SK-N-SH (cell line): ENCODE results near the gene FAM222B. TPM values are rescaled to one million over a fixed set of nuclear protein-coding genes. Genes with fewer than 3 reads are reported as not detected.
"Not testable (repeated sequence)": the region's sequence is repeated elsewhere in the genome, so short reads cannot be mapped to it uniquely, and the experiment has no call there.

Experiments
- CTCF ChIA-PET: fragments of 300-600, 350-600 bp; formaldehyde crosslinking; extraction: SDS; loops from one replicate; lab custom pipeline; 2021; lab: Yijun Ruan, JAX
- POLR2A ChIA-PET: fragments of 350-600 bp; sonication (Branson Sonifier 250); formaldehyde crosslinking; extraction: SDS; loops from one replicate; lab custom pipeline; 2020; ENCODE audit warnings: antibody characterized with exemption, inconsistent platforms; lab: Yijun Ruan, JAX
- DNase-seq: peaks from one replicate; pipeline ENCODE4 v3.0.0; 2012
- H2AFZ ChIP-seq: fragments of 200-600 bp; sonication (generic); 2 replicates; pipeline ENCODE4 v1.8.1; 2016; ENCODE audit warnings: antibody characterized with exemption, mild to moderate bottlenecking, low read depth
- H3F3A ChIP-seq: fragments of 200-600 bp; sonication (generic); replicated peaks from 2 replicates; pipeline ENCODE3; 2016; ENCODE audit warnings: antibody characterized with exemption, mild to moderate bottlenecking; ENCODE audit not compliant: insufficient read depth
- H3K27ac ChIP-seq, 2 experiments: fragments of 200-500 bp in 1 of 2; fragments of 200-600 bp in 1 of 2; sonication (Bioruptor generic) in 1 of 2; sonication (generic), shearing (Covaris generic) in 1 of 2; 2 replicates each; pipeline versions ENCODE4 v1.5.1 to v1.6.1; 2014 to 2016; ENCODE audit warnings: low read depth in 2 of 2, inconsistent platforms in 1 of 2, low read length in 1 of 2, mild to moderate bottlenecking in 1 of 2, mixed read lengths in 1 of 2
- H3K27me3 ChIP-seq: fragments of 200-600 bp; sonication (generic), shearing (Covaris generic); 2 replicates; pipeline ENCODE4 v1.6.1; 2016; ENCODE audit warnings: mixed run types; ENCODE audit not compliant: insufficient read depth
- H3K36me3 ChIP-seq, 2 experiments: fragments of 200-500 bp in 1 of 2; fragments of 200-600 bp in 1 of 2; sonication (Bioruptor generic) in 1 of 2; sonication (generic) in 1 of 2; replicated peaks in 1 of 2; 2 replicates each; pipeline versions ENCODE3 to v1.5.1; 2014 to 2016; ENCODE audit warnings: low read length in 1 of 2, mild to moderate bottlenecking in 1 of 2; ENCODE audit not compliant: insufficient read depth in 2 of 2, control insufficient read depth in 1 of 2
- H3K4me1 ChIP-seq, 2 experiments: fragments of 200-500 bp in 1 of 2; fragments of 200-600 bp in 1 of 2; sonication (Bioruptor generic) in 1 of 2; sonication (generic), shearing (Covaris generic) in 1 of 2; 2 replicates each; pipeline versions ENCODE4 v1.5.1 to v1.6.1; 2014 to 2016; ENCODE audit warnings: low read depth in 1 of 2, low read length in 1 of 2, mixed run types in 1 of 2; ENCODE audit not compliant: insufficient read depth in 2 of 2, control insufficient read depth in 1 of 2
- H3K4me2 ChIP-seq: fragments of 200-600 bp; sonication (generic), shearing (Covaris generic); 2 replicates; pipeline ENCODE4 v1.6.1; 2017; ENCODE audit warnings: mixed run types
- H3K4me3 ChIP-seq, 2 experiments: fragments of 200-500 bp in 1 of 2; fragments of 200-600 bp in 1 of 2; sonication (Bioruptor generic) in 1 of 2; sonication (generic), shearing (Covaris generic) in 1 of 2; 2 replicates each; pipeline versions ENCODE4 v1.5.1 to v1.8.1; 2014 to 2016; ENCODE audit warnings: low read depth in 2 of 2, inconsistent platforms in 1 of 2, low read length in 1 of 2, mild to moderate bottlenecking in 1 of 2, mixed read lengths in 1 of 2, moderate library complexity in 1 of 2
- H3K79me2 ChIP-seq: fragments of 200-600 bp; sonication (generic); 2 replicates; pipeline ENCODE4 v1.8.1; 2017; ENCODE audit warnings: mild to moderate bottlenecking; ENCODE audit not compliant: insufficient read depth
- H3K9ac ChIP-seq: fragments of 200-600 bp; sonication (generic); 2 replicates; pipeline ENCODE4 v1.6.1; 2017; ENCODE audit warnings: mixed run types
- H3K9me2 ChIP-seq: fragments of 200-600 bp; sonication (generic); 2 replicates; pipeline ENCODE4 v1.6.1; 2017; ENCODE audit warnings: mixed run types
- H3K9me3 ChIP-seq: fragments of 200-600 bp; sonication (generic); 2 replicates; pipeline ENCODE4 v1.6.1; 2017; ENCODE audit warnings: mixed run types, mild to moderate bottlenecking, moderate library complexity
- H4K20me1 ChIP-seq: fragments of 200-600 bp; sonication (generic); 2 replicates; pipeline ENCODE4 v1.6.1; 2017; ENCODE audit warnings: mild to moderate bottlenecking, mixed run types; ENCODE audit not compliant: insufficient read depth
- FOXM1 ChIP-seq: IDR thresholded peaks from 2 replicates; pipeline ENCODE4 v1.4.0; 2012; ENCODE audit warnings: low read depth, mild to moderate bottlenecking
- MXI1 ChIP-seq: IDR thresholded peaks from 2 replicates; pipeline ENCODE4 v1.6.1; 2012; ENCODE audit warnings: mild to moderate bottlenecking, low read depth, low read length, improper control_type of control experiment
- RCOR1 ChIP-seq: fragments of 150-350 bp; IDR thresholded peaks from 2 replicates; pipeline ENCODE4 v1.6.1; 2017; ENCODE audit warnings: antibody characterized with exemption, low read length
- RFX5 ChIP-seq: IDR thresholded peaks from 2 replicates; pipeline ENCODE4 v1.6.1; 2012; ENCODE audit warnings: mild to moderate bottlenecking, improper control_type of control experiment, low read length
- WGBS: methylation state at CpG from one replicate; pipeline ENCODE4 v1.1.6; 2017; ENCODE audit warnings: low lambda C conversion rate; 5-methylcytosine and 5-hydroxymethylcytosine counted together
- polyA plus RNA-seq, 3 experiments: library from polyadenylated mRNA; depleted of rRNA; stranded (reverse); fragments of >200 nt; gene quantifications; 2 replicates each; pipeline ENCODE4 v1.2.3, GENCODE V29; 2012
- TF ChIP-seq, protein P1 (sequence below): IDR thresholded peaks from 2 replicates; pipeline ENCODE4 v1.6.1; 2012; ENCODE audit warnings: mild to moderate bottlenecking, low read depth, low read length, moderate library complexity
- TF ChIP-seq, protein P2 (sequence below): IDR thresholded peaks from 2 replicates; pipeline ENCODE4; 2012
- TF ChIP-seq, protein P3 (sequence below): IDR thresholded peaks from 2 replicates; pipeline ENCODE4 v1.4.0; 2012; ENCODE audit warnings: low read depth, borderline replicate concordance

FAM222B gene
- polyA plus RNA-seq, 1 of the 3 experiments (the other 2 are of a cell fraction), result 9.0 TPM

DNA sequence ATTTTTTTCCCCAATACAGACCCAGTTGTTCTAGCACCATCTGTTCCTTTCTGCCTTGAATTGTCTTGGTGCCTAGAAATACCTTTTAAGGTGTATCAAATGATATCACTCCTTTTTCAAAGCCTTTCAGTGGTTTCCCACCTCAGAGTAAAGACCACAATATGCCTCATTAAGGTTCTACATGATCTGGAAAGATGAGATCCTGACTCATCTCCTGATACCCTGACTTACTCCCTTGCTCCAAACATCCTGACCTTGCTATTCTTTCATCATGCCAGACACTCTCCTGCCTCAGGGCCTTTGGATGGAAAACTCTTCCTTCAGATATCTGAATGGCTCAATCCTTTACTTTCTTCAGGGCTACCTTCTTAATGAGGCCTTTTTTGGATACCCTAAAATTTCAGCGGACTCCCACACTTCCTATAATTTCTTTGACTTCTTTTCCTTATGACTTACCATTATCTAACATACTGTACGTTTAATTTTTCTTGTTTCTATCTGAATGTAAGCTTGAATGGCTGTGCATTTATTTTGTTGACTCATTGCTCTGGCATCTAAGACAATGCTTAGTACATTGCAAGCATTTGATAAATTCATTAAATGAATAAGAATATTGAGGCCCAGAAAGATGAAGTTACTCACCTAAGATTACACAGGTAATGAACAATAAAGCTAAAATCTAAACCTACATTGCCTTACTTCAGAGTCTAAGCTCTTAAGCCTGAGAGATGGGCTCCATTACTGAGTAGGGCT is 35.7 kb upstream of the FAM222B start (continued):
- TF ChIP-seq, protein P1, sequence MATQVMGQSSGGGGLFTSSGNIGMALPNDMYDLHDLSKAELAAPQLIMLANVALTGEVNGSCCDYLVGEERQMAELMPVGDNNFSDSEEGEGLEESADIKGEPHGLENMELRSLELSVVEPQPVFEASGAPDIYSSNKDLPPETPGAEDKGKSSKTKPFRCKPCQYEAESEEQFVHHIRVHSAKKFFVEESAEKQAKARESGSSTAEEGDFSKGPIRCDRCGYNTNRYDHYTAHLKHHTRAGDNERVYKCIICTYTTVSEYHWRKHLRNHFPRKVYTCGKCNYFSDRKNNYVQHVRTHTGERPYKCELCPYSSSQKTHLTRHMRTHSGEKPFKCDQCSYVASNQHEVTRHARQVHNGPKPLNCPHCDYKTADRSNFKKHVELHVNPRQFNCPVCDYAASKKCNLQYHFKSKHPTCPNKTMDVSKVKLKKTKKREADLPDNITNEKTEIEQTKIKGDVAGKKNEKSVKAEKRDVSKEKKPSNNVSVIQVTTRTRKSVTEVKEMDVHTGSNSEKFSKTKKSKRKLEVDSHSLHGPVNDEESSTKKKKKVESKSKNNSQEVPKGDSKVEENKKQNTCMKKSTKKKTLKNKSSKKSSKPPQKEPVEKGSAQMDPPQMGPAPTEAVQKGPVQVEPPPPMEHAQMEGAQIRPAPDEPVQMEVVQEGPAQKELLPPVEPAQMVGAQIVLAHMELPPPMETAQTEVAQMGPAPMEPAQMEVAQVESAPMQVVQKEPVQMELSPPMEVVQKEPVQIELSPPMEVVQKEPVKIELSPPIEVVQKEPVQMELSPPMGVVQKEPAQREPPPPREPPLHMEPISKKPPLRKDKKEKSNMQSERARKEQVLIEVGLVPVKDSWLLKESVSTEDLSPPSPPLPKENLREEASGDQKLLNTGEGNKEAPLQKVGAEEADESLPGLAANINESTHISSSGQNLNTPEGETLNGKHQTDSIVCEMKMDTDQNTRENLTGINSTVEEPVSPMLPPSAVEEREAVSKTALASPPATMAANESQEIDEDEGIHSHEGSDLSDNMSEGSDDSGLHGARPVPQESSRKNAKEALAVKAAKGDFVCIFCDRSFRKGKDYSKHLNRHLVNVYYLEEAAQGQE, result no peak
- TF ChIP-seq FOXM1 (no peak), RCOR1 (no peak), MXI1 (no peak), RFX5 (no peak)
- TF ChIP-seq, protein P2, sequence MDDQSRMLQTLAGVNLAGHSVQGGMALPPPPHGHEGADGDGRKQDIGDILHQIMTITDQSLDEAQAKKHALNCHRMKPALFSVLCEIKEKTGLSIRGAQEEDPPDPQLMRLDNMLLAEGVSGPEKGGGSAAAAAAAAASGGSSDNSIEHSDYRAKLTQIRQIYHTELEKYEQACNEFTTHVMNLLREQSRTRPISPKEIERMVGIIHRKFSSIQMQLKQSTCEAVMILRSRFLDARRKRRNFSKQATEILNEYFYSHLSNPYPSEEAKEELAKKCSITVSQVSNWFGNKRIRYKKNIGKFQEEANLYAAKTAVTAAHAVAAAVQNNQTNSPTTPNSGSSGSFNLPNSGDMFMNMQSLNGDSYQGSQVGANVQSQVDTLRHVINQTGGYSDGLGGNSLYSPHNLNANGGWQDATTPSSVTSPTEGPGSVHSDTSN, result no peak
- TF ChIP-seq, protein P3, sequence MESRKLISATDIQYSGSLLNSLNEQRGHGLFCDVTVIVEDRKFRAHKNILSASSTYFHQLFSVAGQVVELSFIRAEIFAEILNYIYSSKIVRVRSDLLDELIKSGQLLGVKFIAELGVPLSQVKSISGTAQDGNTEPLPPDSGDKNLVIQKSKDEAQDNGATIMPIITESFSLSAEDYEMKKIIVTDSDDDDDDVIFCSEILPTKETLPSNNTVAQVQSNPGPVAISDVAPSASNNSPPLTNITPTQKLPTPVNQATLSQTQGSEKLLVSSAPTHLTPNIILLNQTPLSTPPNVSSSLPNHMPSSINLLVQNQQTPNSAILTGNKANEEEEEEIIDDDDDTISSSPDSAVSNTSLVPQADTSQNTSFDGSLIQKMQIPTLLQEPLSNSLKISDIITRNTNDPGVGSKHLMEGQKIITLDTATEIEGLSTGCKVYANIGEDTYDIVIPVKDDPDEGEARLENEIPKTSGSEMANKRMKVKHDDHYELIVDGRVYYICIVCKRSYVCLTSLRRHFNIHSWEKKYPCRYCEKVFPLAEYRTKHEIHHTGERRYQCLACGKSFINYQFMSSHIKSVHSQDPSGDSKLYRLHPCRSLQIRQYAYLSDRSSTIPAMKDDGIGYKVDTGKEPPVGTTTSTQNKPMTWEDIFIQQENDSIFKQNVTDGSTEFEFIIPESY, result no peak

DNA sequence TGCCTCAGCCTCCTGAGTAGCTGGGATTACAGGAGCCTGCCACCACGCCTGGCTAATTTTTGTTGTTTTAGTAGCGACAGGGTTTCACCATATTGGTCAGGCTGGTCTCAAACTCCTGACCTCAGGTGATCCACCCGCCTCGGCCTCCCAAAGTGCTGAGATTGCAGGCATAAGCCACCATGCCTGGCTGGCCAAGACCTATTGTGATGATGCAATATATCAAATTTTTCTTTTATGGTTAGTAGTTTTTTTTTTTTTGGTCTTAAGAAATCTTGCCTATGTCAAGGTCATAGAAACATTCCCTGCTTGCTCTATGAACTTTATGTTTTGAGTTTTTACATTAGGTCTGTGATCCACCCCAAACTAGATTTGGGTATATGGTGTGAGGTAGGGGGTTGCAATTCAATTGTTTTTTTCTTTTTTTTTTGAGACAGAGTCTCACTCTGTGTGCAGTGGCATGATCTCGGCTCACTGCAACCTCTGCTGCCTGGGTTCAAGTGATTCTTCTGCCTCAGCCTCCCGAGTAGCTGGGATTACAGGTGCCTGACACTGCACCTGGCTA is 34.6 kb upstream of the FAM222B start:
- 95% methylated on average over 6 of the region's 6 CpGs for WGBS
- H3F3A ChIP-seq, H3K9ac ChIP-seq, DNase-seq, H3K27me3 ChIP-seq, POLR2A ChIA-PET, H3K4me1 ChIP-seq, H3K9me3 ChIP-seq, H3K4me2 ChIP-seq, H2AFZ ChIP-seq, H3K9me2 ChIP-seq, H4K20me1 ChIP-seq, H3K79me2 ChIP-seq, H3K27ac ChIP-seq, H3K4me3 ChIP-seq: not testable (repeated sequence)
- CTCF ChIA-PET, result interaction anchor here (1.2 kb wide), 1 partner anchor 26 kb away, joined by 3 read pairs; no protein-coding TSS in a partner anchor
- H3K36me3 ChIP-seq, result peaks cover 15 to 41% of the 10 kb centered on the region in 2 experiments
